ENCODE measurements around the gene ZNF536. TPM values are rescaled to one million over a fixed set of nuclear protein-coding genes. Genes with fewer than 3 reads are reported as not detected.

ZNF536 gene
- total and polyA plus RNA-seq, 2 donors (not counting 3 experiments of a cell fraction or from before 2014, with no cell fraction given), result not detected

- H3K4me3 ChIP-seq (replicated peaks in 1 of 3; ENCODE audit: insufficient read depth in 1 of 3, low read depth in 1 of 3, low read length in 3 of 3), result no peak overlapping the region
- H2AFZ ChIP-seq (ENCODE audit: low read depth, low read length), result no peak overlapping the region
- H3K9me1 ChIP-seq (replicated peaks; ENCODE audit: control insufficient read depth, extremely low read depth, insufficient read depth, low read length), result no peaks in the 10 kb centered on the region
- no peaks in the 10 kb centered on the region for H3K4me1 ChIP-seq (ENCODE audit: control insufficient read depth, extremely low read depth, insufficient read depth, low read length)
- no peaks in the 10 kb centered on the region for H3K27me3 ChIP-seq (ENCODE audit: control insufficient read depth in 2 of 2, insufficient read depth in 2 of 2, low read length in 2 of 2)
- TF ChIP-seq POLR2A (IDR thresholded peaks at IDR 0.05; ENCODE audit: low read depth, low read length), result no peak
- TF ChIP-seq FOS (IDR thresholded peaks at IDR 0.05; ENCODE audit: borderline replicate concordance, insufficient read depth, low read length), result no peak
- no peak for TF ChIP-seq MAX (IDR thresholded peaks at IDR 0.05; ENCODE audit: insufficient read depth, insufficient read length)
- TF ChIP-seq GATA2 (IDR thresholded peaks at IDR 0.05; ENCODE audit: insufficient read depth, insufficient read length, low read depth, low read length), result no peak
- no peak for TF ChIP-seq POLR2AphosphoS5 (IDR thresholded peaks at IDR 0.05; ENCODE audit: insufficient read depth, low read depth, low read length)
- TF ChIP-seq JUN (IDR thresholded peaks at IDR 0.05; ENCODE audit: borderline replicate concordance, insufficient read depth, insufficient read length, low read depth), result no peak
- no peaks in the 10 kb centered on the region for H3K36me3 ChIP-seq (ENCODE audit: control insufficient read depth in 2 of 2, extremely low read depth in 1 of 2, insufficient read depth in 2 of 2, low read length in 2 of 2)
- CTCF ChIA-PET, result no interaction called here
- H4K20me1 ChIP-seq (replicated peaks; ENCODE audit: control insufficient read depth, extremely low read depth, insufficient read depth, low read length), result no peaks in the 10 kb centered on the region
- H3K9me3 ChIP-seq (replicated peaks; ENCODE audit: control insufficient read depth, insufficient read depth, low read length), result peaks cover 2% of the 10 kb centered on the region
- H3K27ac ChIP-seq (ENCODE audit: insufficient read depth, low read depth, low read length), result no peak overlapping the region
- no TSS peak for BruUV-seq (replicated peaks)
- DNase-seq (ENCODE audit: low read depth, low spot score) (no peak), FAIRE-seq (no peak)
- H3K4me2 ChIP-seq (ENCODE audit: insufficient read depth, low read length), result no peak overlapping the region
- dilution Hi-C loops (cut with MboI; ENCODE audit: extremely low pct_ligation_motif_present, low sequenced_read_pairs), result no loop called here
- POLR2A ChIA-PET, result no interaction called here
- intact Hi-C loops (cut with micrococcal nuclease), result no loop called here
- H3K79me2 ChIP-seq (ENCODE audit: control insufficient read depth, insufficient read depth, low read length), result no peaks in the 10 kb centered on the region
- H3K9ac ChIP-seq (replicated peaks; ENCODE audit: extremely low read depth, insufficient read depth, low read length), result no peak overlapping the region
Observed at GRCh38 chr19:30341611-30342201, 30.5 kb upstream of the ZNF536 start.

GRCh38 chr19:30342901-30343300 lies 29.3 kb upstream of the ZNF536 start:
- no peaks in the 10 kb centered on the region for H3K27me3 ChIP-seq (ENCODE audit: control insufficient read depth in 2 of 2, insufficient read depth in 2 of 2, low read length in 2 of 2)
- dilution Hi-C loops (cut with MboI; ENCODE audit: extremely low pct_ligation_motif_present, low sequenced_read_pairs), result no loop called here
- H3K9ac ChIP-seq (replicated peaks; ENCODE audit: extremely low read depth, insufficient read depth, low read length), result no peak overlapping the region
- intact Hi-C loops (cut with micrococcal nuclease), result no loop called here
- H2AFZ ChIP-seq (ENCODE audit: low read depth, low read length), result no peak overlapping the region
- FAIRE-seq (no peak), DNase-seq (ENCODE audit: low read depth, low spot score) (no peak)
- BruUV-seq (replicated peaks), result no TSS peak
- H3K9me3 ChIP-seq (replicated peaks; ENCODE audit: control insufficient read depth, insufficient read depth, low read length), result peaks cover 2% of the 10 kb centered on the region
- H3K79me2 ChIP-seq (ENCODE audit: control insufficient read depth, insufficient read depth, low read length), result no peaks in the 10 kb centered on the region
- ChIA-PET POLR2A (no interaction called here), CTCF (no interaction called here)
- no peaks in the 10 kb centered on the region for H3K9me1 ChIP-seq (replicated peaks; ENCODE audit: control insufficient read depth, extremely low read depth, insufficient read depth, low read length)
- H3K4me3 ChIP-seq (replicated peaks in 1 of 3; ENCODE audit: insufficient read depth in 1 of 3, low read depth in 1 of 3, low read length in 3 of 3), result no peak overlapping the region
- no peak overlapping the region for H3K4me2 ChIP-seq (ENCODE audit: insufficient read depth, low read length)
- H4K20me1 ChIP-seq (replicated peaks; ENCODE audit: control insufficient read depth, extremely low read depth, insufficient read depth, low read length), result no peaks in the 10 kb centered on the region
- H3K4me1 ChIP-seq (ENCODE audit: control insufficient read depth, extremely low read depth, insufficient read depth, low read length), result no peaks in the 10 kb centered on the region
- TF ChIP-seq POLR2A (IDR thresholded peaks at IDR 0.05; ENCODE audit: low read depth, low read length), result no peak
- no peak for TF ChIP-seq EZH2 (IDR thresholded peaks at IDR 0.05; ENCODE audit: borderline replicate concordance, low read depth, low read length, severe bottlenecking)
- no peak for TF ChIP-seq MAX (IDR thresholded peaks at IDR 0.05; ENCODE audit: insufficient read depth, insufficient read length)
- TF ChIP-seq JUN (IDR thresholded peaks at IDR 0.05; ENCODE audit: borderline replicate concordance, insufficient read depth, insufficient read length, low read depth), result no peak
- no peak for TF ChIP-seq CTCF (IDR thresholded peaks at IDR 0.05; ENCODE audit: extremely low read depth in 1 of 2, insufficient read depth in 1 of 2, low read depth in 1 of 2, low read length in 2 of 2)
- no peak for TF ChIP-seq FOS (IDR thresholded peaks at IDR 0.05; ENCODE audit: borderline replicate concordance, insufficient read depth, low read length)
- TF ChIP-seq POLR2AphosphoS5 (IDR thresholded peaks at IDR 0.05; ENCODE audit: insufficient read depth, low read depth, low read length), result no peak
- TF ChIP-seq MYC (IDR thresholded peaks at IDR 0.05; ENCODE audit: low read depth, low read length), result no peak
- TF ChIP-seq GATA2 (IDR thresholded peaks at IDR 0.05; ENCODE audit: insufficient read depth, insufficient read length, low read depth, low read length), result no peak
- no peak overlapping the region for H3K27ac ChIP-seq (ENCODE audit: insufficient read depth, low read depth, low read length)
- no peaks in the 10 kb centered on the region for H3K36me3 ChIP-seq (ENCODE audit: control insufficient read depth in 2 of 2, extremely low read depth in 1 of 2, insufficient read depth in 2 of 2, low read length in 2 of 2)
